ENCODE measurements around the gene ADGRG6.
"Not testable (repeated sequence)": the region's sequence is repeated elsewhere in the genome, so short reads cannot be mapped to it uniquely, and the experiment has no call there.

ADGRG6 gene

GRCh38 chr6:142301651-142302391 lies at the start of gene ADGRG6:
ADGRG6 (plus strand) TSS chr6:142302007; CDS start chr6:142302330, 323 bp downstream.
- peak within 1 kb of the TSS; percentile 95 for H3K27ac ChIP-seq
- no peak for DNase-seq (ENCODE audit: low read depth, low spot score)

- H3K27ac ChIP-seq = no peak overlapping the region
- no peak for DNase-seq (ENCODE audit: low read depth, low spot score)
Observed at GRCh38 chr6:142254513-142254912, 47.3 kb upstream of the ADGRG6 start.

GRCh38 chr6:142255785-142256184 lies 46.0 kb upstream of the ADGRG6 start:
- H3K27ac ChIP-seq = no peak overlapping the region
- DNase-seq (ENCODE audit: low read depth, low spot score) = no peak

- no peak for DNase-seq (ENCODE audit: low read depth, low spot score)
- H3K27ac ChIP-seq = no peak overlapping the region
Observed at GRCh38 chr6:142258305-142258704, 43.5 kb upstream of the ADGRG6 start.

- no peak for DNase-seq (ENCODE audit: low read depth, low spot score)
- no peak overlapping the region for H3K27ac ChIP-seq
Observed at GRCh38 chr6:142258757-142259156, 43.0 kb upstream of the ADGRG6 start.

GRCh38 chr6:142260748-142261147 lies 41.1 kb upstream of the ADGRG6 start:
- no peak overlapping the region for H3K27ac ChIP-seq
- DNase-seq (ENCODE audit: low read depth, low spot score) = no peak

GRCh38 chr6:142262231-142262630 lies 39.6 kb upstream of the ADGRG6 start:
- no peak overlapping the region for H3K27ac ChIP-seq
- DNase-seq (ENCODE audit: low read depth, low spot score) = no peak

GRCh38 chr6:142265476-142265875 lies 36.3 kb upstream of the ADGRG6 start:
- DNase-seq (ENCODE audit: low read depth, low spot score) = no peak
- H3K27ac ChIP-seq = no peak overlapping the region

- H3K27ac ChIP-seq = no peak overlapping the region
- no peak for DNase-seq (ENCODE audit: low read depth, low spot score)
Observed at GRCh38 chr6:142266060-142266459, 35.7 kb upstream of the ADGRG6 start.

- DNase-seq (ENCODE audit: low read depth, low spot score) = no peak
Observed at GRCh38 chr6:142271476-142271875, 30.3 kb upstream of the ADGRG6 start.

GRCh38 chr6:142274656-142275055 lies 27.2 kb upstream of the ADGRG6 start:
- no peak for DNase-seq (ENCODE audit: low read depth, low spot score)
- no peak overlapping the region for H3K27ac ChIP-seq

More at GRCh38 chr6:142271476-142271875, 30.3 kb upstream of the ADGRG6 start:
- H3K27ac ChIP-seq = no peak overlapping the region

GRCh38 chr6:142275236-142276006 lies 26.4 kb upstream of the ADGRG6 start:
- no peak for DNase-seq (ENCODE audit: low read depth, low spot score)
- H3K27ac ChIP-seq = no peak overlapping the region

GRCh38 chr6:142276256-142276655 lies 25.6 kb upstream of the ADGRG6 start:
- H3K27ac ChIP-seq = no peak overlapping the region
- DNase-seq (ENCODE audit: low read depth, low spot score) = no peak

- no peak overlapping the region for H3K27ac ChIP-seq
- no peak for DNase-seq (ENCODE audit: low read depth, low spot score)
Observed at GRCh38 chr6:142279350-142280180, 22.2 kb upstream of the ADGRG6 start.

- DNase-seq (ENCODE audit: low read depth, low spot score) = no peak
- no peak overlapping the region for H3K27ac ChIP-seq
Observed at GRCh38 chr6:142280265-142280664, 21.5 kb upstream of the ADGRG6 start.

- no peak for DNase-seq (ENCODE audit: low read depth, low spot score)
- no peak overlapping the region for H3K27ac ChIP-seq
Observed at GRCh38 chr6:142280927-142281326, 20.9 kb upstream of the ADGRG6 start.

- not testable (repeated sequence) for DNase-seq (ENCODE audit: low read depth, low spot score); H3K27ac ChIP-seq
Observed at GRCh38 chr6:142283138-142283537, 18.7 kb upstream of the ADGRG6 start.

GRCh38 chr6:142284419-142284818 lies 17.4 kb upstream of the ADGRG6 start:
- H3K27ac ChIP-seq = no peak overlapping the region
- no peak for DNase-seq (ENCODE audit: low read depth, low spot score)

- DNase-seq (ENCODE audit: low read depth, low spot score) = no peak
- no peak overlapping the region for H3K27ac ChIP-seq
Observed at GRCh38 chr6:142285235-142286087, 16.3 kb upstream of the ADGRG6 start.

- no peak for DNase-seq (ENCODE audit: low read depth, low spot score)
- H3K27ac ChIP-seq = no peak overlapping the region
Observed at GRCh38 chr6:142286088-142286409, 15.8 kb upstream of the ADGRG6 start.

Measured in epithelial cell of prostate (primary cell).